ENCODE results near the gene CD44.

The CD44 gene

GRCh38 chr11:35183326-35183925, 44.5 kb downstream of the CD44 start:
- H3K9me3 ChIP-seq (ENCODE audit: insufficient read depth, low read length): no peaks in the 10 kb centered on the region
- H3K36me3 ChIP-seq (ENCODE audit: low read length): no peaks in the 10 kb centered on the region
- no peaks in the 10 kb centered on the region for H3K27me3 ChIP-seq (ENCODE audit: low read length)
- no peak overlapping the region for H3K4me3 ChIP-seq (ENCODE audit: insufficient read depth, low read length, poor library complexity, severe bottlenecking)
- no peaks in the 10 kb centered on the region for H3K79me2 ChIP-seq (ENCODE audit: insufficient read depth, low read length)
- no peak for TF ChIP-seq EZH2phosphoT487 (conservative IDR thresholded peaks at IDR 0.05; ENCODE audit: low read length)
- TF ChIP-seq CTCF (IDR thresholded peaks at IDR 0.05; ENCODE audit: insufficient read depth, low read length, poor library complexity, severe bottlenecking): no peak
- no peak overlapping the region for H3K27ac ChIP-seq (ENCODE audit: low read depth, low read length)
- no peak overlapping the region for H3K4me2 ChIP-seq (ENCODE audit: low read depth, low read length, poor library complexity, severe bottlenecking)
- H3K9me2 ChIP-seq (replicated peaks; ENCODE audit: insufficient read depth, low read length): no peaks in the 10 kb centered on the region
- no peak overlapping the region for H2AFZ ChIP-seq (ENCODE audit: low read depth, low read length, severe bottlenecking)
- no peaks in the 10 kb centered on the region for H3F3A ChIP-seq (ENCODE audit: insufficient read depth)
- H3K9ac ChIP-seq (ENCODE audit: low read length): no peak overlapping the region
- H4K20me1 ChIP-seq (ENCODE audit: low read depth, low read length): no peaks in the 10 kb centered on the region

DNA sequence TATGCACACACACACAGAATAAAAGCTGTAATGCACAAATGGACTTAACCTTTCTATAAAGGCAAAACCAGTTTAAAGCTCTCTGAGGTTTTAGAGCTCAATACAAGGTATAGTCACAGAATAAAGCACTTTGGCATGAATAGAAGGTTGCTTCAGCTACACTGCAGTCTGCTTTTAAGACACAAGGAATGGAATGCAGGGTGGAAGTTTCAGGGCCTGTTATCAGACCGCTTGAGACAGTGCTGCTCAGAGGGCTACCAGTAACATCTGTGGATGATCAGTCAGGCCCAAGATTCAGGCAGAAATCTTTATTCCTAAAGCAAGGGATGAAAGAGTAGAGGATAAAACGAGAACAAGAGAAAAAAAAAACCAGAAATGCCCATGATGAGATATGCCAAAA, 46.7 kb downstream of the CD44 start:
- TF ChIP-seq EZH2phosphoT487 (conservative IDR thresholded peaks at IDR 0.05; ENCODE audit: low read length) (no peak), CTCF (IDR thresholded peaks at IDR 0.05; ENCODE audit: insufficient read depth, low read length, poor library complexity, severe bottlenecking) (no peak)
- Histone ChIP-seq H3K27me3 (ENCODE audit: low read length) (no peaks in the 10 kb centered on the region), H4K20me1 (ENCODE audit: low read depth, low read length) (no peaks in the 10 kb centered on the region), H3K9me3 (ENCODE audit: insufficient read depth, low read length) (no peaks in the 10 kb centered on the region), H3K36me3 (ENCODE audit: low read length) (no peaks in the 10 kb centered on the region), H3K79me2 (ENCODE audit: insufficient read depth, low read length) (no peaks in the 10 kb centered on the region), H3F3A (ENCODE audit: insufficient read depth) (no peaks in the 10 kb centered on the region), H3K27ac (ENCODE audit: low read depth, low read length) (no peak overlapping the region), H3K4me2 (ENCODE audit: low read depth, low read length, poor library complexity, severe bottlenecking) (no peak overlapping the region), H3K9ac (ENCODE audit: low read length) (no peak overlapping the region), H2AFZ (ENCODE audit: low read depth, low read length, severe bottlenecking) (no peak overlapping the region), H3K4me3 (ENCODE audit: insufficient read depth, low read length, poor library complexity, severe bottlenecking) (no peak overlapping the region), H3K9me2 (replicated peaks; ENCODE audit: insufficient read depth, low read length) (no peaks in the 10 kb centered on the region)

DNA sequence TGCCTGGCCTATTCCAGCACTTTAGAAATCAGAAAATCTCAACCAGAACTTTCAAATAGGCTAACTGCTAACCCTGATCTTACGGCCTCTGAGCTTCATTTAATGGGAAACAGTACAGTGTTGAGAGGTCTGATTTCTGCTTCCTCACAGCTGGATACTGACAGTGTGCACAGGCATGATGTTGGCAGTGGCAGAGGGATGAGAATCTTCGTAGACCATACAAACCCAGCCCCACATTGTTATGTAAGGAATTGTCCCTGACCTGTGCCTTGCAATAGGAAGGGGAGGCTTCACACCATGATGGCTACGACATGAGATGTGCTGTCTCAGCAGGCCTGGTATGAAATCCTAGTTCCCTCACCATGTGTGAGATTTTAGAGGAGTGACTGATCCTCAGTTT, 49.0 kb downstream of the CD44 start:
- no peak overlapping the region for H2AFZ ChIP-seq (ENCODE audit: low read depth, low read length, severe bottlenecking)
- H3K9ac ChIP-seq (ENCODE audit: low read length): no peak overlapping the region
- H3F3A ChIP-seq (ENCODE audit: insufficient read depth): no peaks in the 10 kb centered on the region
- H3K4me3 ChIP-seq (ENCODE audit: insufficient read depth, low read length, poor library complexity, severe bottlenecking): no peak overlapping the region
- no peaks in the 10 kb centered on the region for H3K9me3 ChIP-seq (ENCODE audit: insufficient read depth, low read length)
- H3K27me3 ChIP-seq (ENCODE audit: low read length): no peaks in the 10 kb centered on the region
- no peaks in the 10 kb centered on the region for H3K36me3 ChIP-seq (ENCODE audit: low read length)
- H3K79me2 ChIP-seq (ENCODE audit: insufficient read depth, low read length): no peaks in the 10 kb centered on the region
- H3K9me2 ChIP-seq (replicated peaks; ENCODE audit: insufficient read depth, low read length): no peaks in the 10 kb centered on the region
- H3K4me2 ChIP-seq (ENCODE audit: low read depth, low read length, poor library complexity, severe bottlenecking): no peak overlapping the region
- no peak overlapping the region for H3K27ac ChIP-seq (ENCODE audit: low read depth, low read length)
- TF ChIP-seq EZH2phosphoT487 (conservative IDR thresholded peaks at IDR 0.05; ENCODE audit: low read length) (no peak), CTCF (IDR thresholded peaks at IDR 0.05; ENCODE audit: insufficient read depth, low read length, poor library complexity, severe bottlenecking) (no peak)
- no peaks in the 10 kb centered on the region for H4K20me1 ChIP-seq (ENCODE audit: low read depth, low read length)

Measured in SU-DHL-6 (cell line).